Measurements from ENCODE around the gene JAK3.

Gene JAK3

GRCh38 chr19:17865364-17866311 lies 17.9 kb upstream of the JAK3 start:
- no peak for DNase-seq

- no peak for DNase-seq
Observed at GRCh38 chr19:17863520-17864182, 15.9 kb upstream of the JAK3 start.

DNA sequence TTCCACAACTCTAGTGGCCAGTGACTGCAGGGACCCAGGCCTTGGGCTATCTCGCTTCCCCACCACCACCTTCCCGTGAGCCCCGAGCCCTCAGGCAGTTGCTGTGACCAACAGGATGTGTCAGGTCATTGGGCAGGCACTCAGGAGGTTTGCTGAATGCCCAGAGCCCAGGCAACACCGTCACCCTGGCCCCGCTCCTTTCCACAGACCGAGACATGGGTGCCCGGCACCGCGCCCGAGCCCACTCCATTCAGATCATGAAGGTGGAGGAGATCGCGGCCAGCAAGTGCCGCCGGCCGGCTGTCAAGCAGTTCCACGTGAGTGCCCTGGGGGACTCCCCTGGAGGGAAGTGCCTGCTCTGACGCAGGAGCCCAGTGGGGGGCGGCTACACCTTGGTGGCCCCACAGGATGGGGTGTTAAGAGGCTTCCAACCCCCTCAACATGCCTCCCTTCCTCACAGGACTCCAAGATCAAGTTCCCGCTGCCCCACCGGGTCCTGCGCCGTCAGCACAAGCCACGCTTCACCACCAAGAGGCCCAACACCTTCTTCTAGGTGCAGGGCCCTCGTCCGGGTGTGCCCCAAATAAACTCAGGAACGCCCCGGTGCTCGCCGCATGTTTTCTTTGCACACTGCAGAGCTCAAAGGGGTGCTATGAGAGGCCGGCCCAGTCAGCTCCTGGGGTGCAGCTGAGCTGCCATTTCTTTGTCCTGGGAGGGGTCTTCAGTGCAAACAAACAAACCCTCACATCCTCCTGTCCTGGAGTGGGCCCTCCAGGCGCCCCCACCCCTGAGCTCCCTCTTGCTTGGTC lies 15.1 kb upstream of the JAK3 start:
- DNase-seq = no peak

- no peak for DNase-seq
Observed at GRCh38 chr19:17861542-17862402, 14.0 kb upstream of the JAK3 start.

GRCh38 chr19:17860993-17861360 lies 13.2 kb upstream of the JAK3 start:
- no peak for DNase-seq

DNA sequence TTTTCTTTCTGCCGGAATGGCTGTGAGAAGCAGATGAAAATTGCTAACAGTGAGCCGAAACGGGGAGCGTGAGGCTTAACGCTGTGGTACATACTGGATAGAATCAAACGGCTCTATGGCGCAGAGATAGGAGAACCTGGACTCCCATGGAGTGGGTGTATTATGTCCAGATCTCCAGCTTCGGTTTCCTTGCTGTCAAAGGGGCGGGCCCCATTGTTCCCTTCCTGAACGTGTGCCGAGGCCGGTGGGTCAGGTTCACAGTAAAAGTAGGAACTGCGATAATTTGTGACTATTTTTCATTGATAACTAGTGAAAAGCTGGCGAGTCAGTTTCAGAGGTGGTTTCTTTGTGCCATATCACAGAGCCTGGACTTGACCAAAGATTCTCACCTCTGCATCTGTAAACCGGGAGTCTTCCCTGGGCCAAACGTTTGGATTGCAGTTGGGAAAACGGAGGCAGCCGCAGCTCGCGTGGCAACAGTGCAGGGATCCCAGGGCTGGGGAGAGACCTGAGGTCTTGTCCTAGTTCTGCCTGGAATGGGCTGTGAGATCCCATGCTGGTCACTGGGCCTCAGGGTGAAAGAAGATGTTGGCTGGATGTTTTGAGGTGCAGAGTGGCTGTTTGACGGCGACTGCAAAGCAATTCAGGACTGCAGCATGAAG lies 12.7 kb upstream of the JAK3 start:
- DNase-seq = no peak

DNA sequence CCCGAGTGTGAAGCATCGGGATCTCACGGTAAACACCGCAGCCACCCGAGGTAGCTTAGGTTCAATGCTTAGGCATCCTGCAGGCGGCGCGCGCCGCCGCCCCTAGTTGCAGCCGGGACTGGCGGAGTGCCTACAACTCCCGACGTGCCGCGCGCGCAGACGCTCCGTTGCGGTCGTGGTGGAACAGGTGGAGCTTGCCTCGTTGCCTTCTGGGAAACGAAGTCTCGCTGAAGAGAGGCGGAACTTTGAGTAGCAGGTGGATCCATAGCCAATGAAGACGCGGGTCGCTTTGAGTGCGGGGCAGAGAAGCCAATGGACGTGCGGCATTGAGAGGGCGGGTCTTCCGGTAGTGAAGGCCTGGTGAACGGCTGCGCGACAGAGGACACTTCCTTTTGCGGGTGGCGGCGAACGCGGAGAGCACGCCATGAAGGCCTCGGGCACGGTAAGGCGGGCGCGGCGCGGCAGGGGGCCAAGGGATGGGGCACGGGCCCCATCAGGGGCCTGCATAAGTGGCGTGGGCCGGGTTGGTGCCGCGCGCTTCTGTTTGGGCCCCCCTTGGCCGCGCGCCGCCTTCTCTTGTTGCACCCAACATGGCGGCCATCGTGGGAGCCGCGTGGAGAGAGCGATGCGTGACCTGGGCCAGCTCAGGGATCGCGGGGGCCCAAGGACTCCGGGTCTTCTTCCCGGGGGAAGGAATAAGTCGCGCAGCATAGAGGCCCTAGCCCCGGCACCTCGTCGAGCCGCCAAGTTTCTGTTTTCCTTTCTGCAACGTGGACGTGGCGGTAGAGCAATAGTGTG lies 11.9 kb upstream of the JAK3 start, which contains the start of gene RPL18A:
Gene RPL18A (plus strand): TSS at position 378 of the 798 bp plus-strand sequence. CDS start 47 bp downstream, at position 425.
- peak; percentile 97 for DNase-seq

DNA sequence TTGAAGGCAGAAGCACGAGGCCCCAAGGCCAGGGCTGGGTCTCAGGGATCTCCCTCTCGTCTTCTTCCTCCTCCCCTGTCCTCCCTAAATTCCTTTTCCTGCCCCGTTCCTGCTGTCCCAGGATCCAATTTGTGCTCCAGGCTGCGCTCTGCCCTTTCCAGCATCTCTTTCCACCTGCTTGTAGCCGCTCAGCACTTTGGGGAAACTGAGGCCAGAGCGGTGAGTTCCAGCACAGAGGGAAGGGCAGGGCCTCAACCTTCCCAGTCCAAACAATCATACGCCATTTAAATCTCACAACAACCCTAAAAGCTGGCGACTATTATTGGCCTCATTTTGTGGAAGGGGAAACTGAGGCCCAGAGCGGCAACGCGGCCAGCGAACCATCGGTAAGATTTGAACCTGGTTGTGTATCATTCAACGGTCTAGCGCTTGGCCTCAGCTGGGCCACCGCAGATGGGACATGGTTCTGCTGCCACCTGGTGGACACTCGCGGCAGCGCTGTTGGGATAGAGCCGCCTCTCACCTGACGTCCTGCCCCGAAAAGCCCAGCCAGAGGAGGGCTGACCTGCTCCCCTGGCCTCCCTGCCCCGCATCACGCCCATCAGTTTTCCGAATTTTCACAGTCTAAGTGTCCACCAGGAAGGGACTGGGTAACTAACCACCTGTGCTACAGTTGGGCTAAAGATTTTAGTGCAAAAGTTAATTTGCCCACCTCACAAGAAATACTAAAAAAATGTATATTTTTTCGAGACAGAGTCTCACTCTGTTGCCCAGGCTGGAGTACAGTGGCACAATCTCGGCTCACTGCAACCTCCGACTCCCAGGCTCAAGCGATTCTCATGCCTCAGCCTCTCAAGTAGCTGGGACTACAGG lies 7.7 kb upstream of the JAK3 start:
- DNase-seq = peak; percentile 67

DNA sequence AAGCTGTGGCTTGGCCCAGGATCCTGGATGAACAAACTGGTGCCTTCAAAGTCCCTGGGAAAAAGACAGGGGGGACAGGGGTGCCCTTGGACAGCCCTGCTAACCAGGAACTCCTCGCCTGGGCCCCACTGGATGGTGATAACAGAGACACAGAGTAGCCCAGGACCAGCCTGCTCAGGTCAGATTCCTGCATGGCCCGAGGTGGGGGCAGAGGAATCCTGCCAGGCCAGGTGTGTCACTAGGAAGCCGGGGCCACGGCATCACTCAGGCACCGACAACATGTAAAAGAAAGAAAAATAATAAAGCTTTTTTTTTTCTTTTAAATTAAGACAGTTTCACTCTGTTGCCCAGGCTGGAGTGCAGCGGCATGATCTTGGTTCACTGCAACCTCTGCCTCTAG lies 6.3 kb upstream of the JAK3 start:
- no peak for DNase-seq

GRCh38 chr19:17848595-17849292 lies 962 bp upstream of the JAK3 start:
- no peak for DNase-seq

DNA sequence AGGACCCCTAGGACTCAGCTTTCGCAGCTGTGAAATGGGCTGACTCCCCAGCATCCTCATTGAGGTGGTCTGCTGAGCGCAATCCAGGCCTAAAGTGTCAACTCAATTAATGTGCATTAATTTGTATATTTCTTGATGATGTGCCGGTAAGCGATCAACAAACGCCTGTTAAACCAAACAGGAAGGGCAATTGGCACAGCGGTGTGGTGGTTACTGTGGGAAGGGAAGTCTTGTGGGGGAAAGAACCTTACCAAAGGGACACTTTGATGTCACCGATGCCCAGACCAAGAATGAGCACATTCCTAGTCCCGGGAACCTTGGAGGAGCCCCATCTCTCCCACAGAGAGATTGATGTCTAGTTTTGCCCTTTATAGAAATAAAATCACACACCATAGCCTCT lies 1.6 kb downstream of the JAK3 start:
- DNase-seq = no peak

GRCh38 chr19:17843908-17844490 lies 3.8 kb downstream of the JAK3 start:
- DNase-seq = no peak

DNA sequence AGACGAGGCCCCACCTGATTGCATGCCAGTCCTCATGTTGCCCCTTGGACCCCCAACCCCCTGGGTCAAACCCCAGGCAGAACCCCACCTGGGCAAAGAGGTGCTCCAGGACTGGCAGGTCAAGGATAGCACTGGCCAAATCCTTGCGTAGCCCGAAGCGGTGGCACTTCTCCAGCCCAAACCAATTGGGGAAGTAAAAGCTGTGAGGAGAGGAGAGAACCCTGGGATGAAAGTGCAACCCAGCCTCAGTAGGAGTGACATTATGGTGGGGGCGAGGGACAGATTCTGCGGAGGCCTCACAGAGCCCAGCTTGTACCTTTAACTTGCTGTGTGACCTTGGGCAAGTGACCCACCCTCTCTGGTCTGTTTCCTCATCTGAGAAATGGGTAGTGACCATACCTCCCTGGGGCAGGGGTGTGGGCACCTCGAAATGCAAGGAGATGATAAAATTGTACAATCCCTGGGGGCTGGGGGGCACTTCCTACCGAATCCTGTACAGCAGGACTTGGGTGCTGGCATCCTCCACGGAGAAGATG lies 4.4 kb downstream of the JAK3 start:
- no peak for DNase-seq

- DNase-seq = no peak
Observed at GRCh38 chr19:17842663-17843291, 5.0 kb downstream of the JAK3 start.

DNA sequence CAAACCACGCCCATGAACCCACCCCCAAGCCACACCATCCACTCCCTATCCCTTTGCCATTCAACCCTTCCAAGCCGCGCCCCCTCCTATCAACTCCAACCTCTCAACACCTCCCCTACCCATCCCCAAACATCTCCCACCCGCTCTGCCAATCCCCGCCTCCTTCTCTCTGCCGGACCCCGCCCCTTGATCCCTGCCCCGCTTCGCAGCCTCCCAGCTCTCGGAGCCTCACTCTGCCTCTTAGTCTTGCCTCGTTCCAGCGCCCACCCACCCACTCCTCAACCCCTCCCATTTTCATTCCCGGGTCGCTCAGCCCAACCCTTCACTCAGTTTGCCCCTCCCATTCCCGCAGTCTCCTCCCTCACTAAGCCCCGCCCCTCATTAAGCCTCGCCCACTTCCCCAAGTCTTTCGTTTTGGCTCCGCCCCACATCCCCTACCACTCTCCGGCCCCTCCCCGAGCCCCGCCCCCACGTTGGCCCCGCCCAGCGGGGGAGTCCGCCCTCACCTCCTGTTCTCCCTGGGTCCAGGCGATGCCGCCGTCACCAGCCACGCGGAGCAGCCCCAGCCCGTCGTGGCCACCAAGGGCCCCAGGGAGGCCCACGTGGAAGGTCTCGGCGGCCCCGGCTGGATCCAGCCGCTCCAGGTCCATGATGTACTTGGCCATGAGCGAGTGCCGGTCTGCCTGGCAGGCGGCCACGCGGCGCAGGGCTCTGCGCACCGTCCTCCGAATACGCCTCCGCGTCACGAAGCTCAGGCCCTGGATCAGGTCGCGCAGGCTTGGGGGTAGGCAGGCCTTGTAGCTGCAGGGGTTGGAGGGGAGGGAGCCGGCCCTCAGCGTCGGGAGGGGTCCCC lies 5.7 kb downstream of the JAK3 start:
- no peak for DNase-seq

GRCh38 chr19:17841371-17841809 lies 6.4 kb downstream of the JAK3 start:
- DNase-seq = no peak

- DNase-seq = no peak
Observed at GRCh38 chr19:17840019-17840418, 7.8 kb downstream of the JAK3 start.

Measured in T1000 (cell line).